Measurements from ENCODE around the gene ABCB9. TPM values are rescaled to one million over a fixed set of nuclear protein-coding genes. Genes with fewer than 3 reads are reported as not detected.

The ABCB9 gene
- total and polyA plus RNA-seq, 2 of the 8 experiments (the other 6 are each of a cell fraction or from before 2014, with no cell fraction given) = 3.8 to 8.0 TPM

DNA sequence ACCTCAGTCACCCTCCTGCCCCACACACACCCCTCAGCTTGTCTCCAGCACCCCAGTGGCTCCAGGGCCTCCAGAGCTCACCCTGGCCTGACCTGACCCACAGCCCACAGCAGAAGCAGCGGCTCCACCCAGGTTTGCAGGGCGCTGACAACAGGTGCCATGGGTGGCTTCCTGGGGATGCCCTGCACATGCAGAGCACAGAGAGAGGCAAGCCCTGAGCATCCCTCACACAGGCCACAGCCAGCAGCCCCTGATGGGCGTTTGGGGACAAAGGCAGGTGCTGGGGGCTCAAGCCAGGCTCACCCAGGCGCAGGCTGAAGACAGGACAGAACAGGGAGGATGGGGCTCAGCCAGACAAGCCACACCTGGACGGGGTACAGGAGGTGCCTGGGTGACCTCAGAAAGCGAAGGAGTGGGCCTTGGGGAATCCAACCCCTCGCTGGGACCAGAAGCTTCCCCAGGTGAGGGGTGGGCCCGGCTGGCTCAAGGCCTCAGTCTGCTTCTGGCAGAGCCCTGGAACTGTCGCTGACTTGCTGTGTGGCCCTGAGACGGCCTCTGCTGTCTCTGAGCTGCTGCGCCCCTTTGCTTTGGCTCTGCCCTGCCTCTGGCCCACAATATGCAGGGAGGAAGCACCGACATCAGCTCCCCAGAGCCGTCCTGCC, 24.8 kb upstream of the ABCB9 start:
- WGBS, 2 experiments (ENCODE audit: extremely low coverage in 1 of 2, insufficient coverage in 1 of 2, insufficient read length in 1 of 2, insufficient replicate concordance in 2 of 2, low coverage in 1 of 2, low lambda C conversion rate in 2 of 2, missing lambda C conversion rate in 1 of 2) = 89% methylated on average over 13 of the region's 13 CpGs; no CpG with 5 or more reads in 1 of the 2 experiments
- Histone ChIP-seq H3K14ac (ENCODE audit: insufficient read length) (no peak overlapping the region), H4K91ac (replicated peaks; ENCODE audit: insufficient read length, low read length) (no peak overlapping the region), H2BK12ac (ENCODE audit: low read depth, low read length) (no peak overlapping the region), H3K79me1 (ENCODE audit: low read depth, low read length) (no peaks in the 10 kb centered on the region), H3K27me3 (replicated peaks in 1 of 4; ENCODE audit: control insufficient read depth in 3 of 4, extremely low read depth in 1 of 4, insufficient read depth in 3 of 4, low read length in 3 of 4) (no peaks in the 10 kb centered on the region), H3K79me2 (ENCODE audit: control insufficient read depth in 1 of 2, insufficient read depth in 2 of 2, low read length in 2 of 2) (no peaks in the 10 kb centered on the region), H3K56ac (replicated peaks; ENCODE audit: insufficient read length, low read depth, low read length) (no peak overlapping the region), H3K18ac (ENCODE audit: extremely low read depth, low read length) (no peak overlapping the region), H3K23ac (ENCODE audit: insufficient read length) (no peak overlapping the region), H2AK5ac (ENCODE audit: low read depth, low read length) (no peak overlapping the region), H3K4me1 (replicated peaks in 1 of 4; ENCODE audit: control insufficient read depth in 3 of 4, insufficient read depth in 4 of 4, low read length in 3 of 4) (no peaks in the 10 kb centered on the region; a peak in 2 of 7 replicates), H2BK120ac (replicated peaks; ENCODE audit: low read depth, low read length) (no peak overlapping the region), H3K23me2 (ENCODE audit: low read depth, low read length) (no peaks in the 10 kb centered on the region), H4K20me1 (replicated peaks in 1 of 2; ENCODE audit: control insufficient read depth in 1 of 2, insufficient read depth in 2 of 2, low read length in 2 of 2) (no peaks in the 10 kb centered on the region), H3K4ac (replicated peaks; ENCODE audit: insufficient read length, low read depth, low read length) (no peak overlapping the region), H3K36me3 (ENCODE audit: control insufficient read depth in 2 of 4, insufficient read depth in 4 of 4, low read length in 3 of 4) (no peaks in the 10 kb centered on the region), H3K4me2 (ENCODE audit: insufficient read depth in 1 of 2, low read depth in 2 of 2, low read length in 2 of 2) (no peak overlapping the region), H2BK15ac (ENCODE audit: low read length) (no peak overlapping the region), H4K5ac (ENCODE audit: insufficient read length, low read depth, low read length) (no peak overlapping the region), H3K27ac (ENCODE audit: low read depth, low read length) (no peak overlapping the region), H3K4me3 (ENCODE audit: extremely low read depth in 1 of 4, insufficient read depth in 2 of 4, low read depth in 3 of 4, low read length in 4 of 4) (no peak overlapping the region), H2AFZ (ENCODE audit: low read length) (no peak overlapping the region), H4K8ac (ENCODE audit: extremely low read depth, insufficient read depth, low read length) (peak overlapping the region; percentile 57; the same call in 1 of the 2 replicates), H3K9ac (replicated peaks in 1 of 4; ENCODE audit: extremely low read depth in 1 of 4, low read depth in 3 of 4, low read length in 3 of 4) (no peak overlapping the region), H3K9me3 (ENCODE audit: insufficient read depth in 2 of 2, low read depth in 1 of 2, low read length in 1 of 2) (no peaks in the 10 kb centered on the region), H2BK20ac (ENCODE audit: low read length) (no peak overlapping the region), H2BK5ac (ENCODE audit: low read depth, low read length) (no peak overlapping the region)
- ChIA-PET CTCF (ENCODE audit: partially characterized antibody) (interaction anchor here (1.2 to 2.5 kb wide), 9 partner anchors 10 to 247 kb away, joined by 3 to 10 read pairs (median 4); partner anchors contain the start of gene MTRFR), POLR2A (ENCODE audit: partially characterized antibody) (interaction anchor here (1.2 to 2.1 kb wide), 2 partner anchors 9 to 242 kb away, joined by 3 to 7 read pairs; partner anchors contain the start of genes MPHOSPH9 and MTRFR)
- DNase-seq (ENCODE audit: low read depth in 1 of 2, low spot score in 2 of 2) = no peak
- FAIRE-seq = no peak
- TF ChIP-seq USF2 (IDR thresholded peaks at IDR 0.05; ENCODE audit: low read length) = no peak
- TF ChIP-seq CEBPB (IDR thresholded peaks at IDR 0.05; ENCODE audit: low read depth, low read length) = no peak
- no peak for TF ChIP-seq PHF8 (conservative IDR thresholded peaks at IDR 0.05; ENCODE audit: low read depth, low read length)
- TF ChIP-seq BCL11A (IDR thresholded peaks at IDR 0.05; ENCODE audit: low read depth in 2 of 2, low read length in 2 of 2) = no peak
- no peak for TF ChIP-seq CBX5 (IDR thresholded peaks at IDR 0.05; ENCODE audit: low read depth, low read length)
- TF ChIP-seq RFX5 (IDR thresholded peaks at IDR 0.05; ENCODE audit: borderline replicate concordance, low read depth, low read length) = no peak
- no peak for TF ChIP-seq BRCA1 (IDR thresholded peaks at IDR 0.05; ENCODE audit: low read depth, low read length)
- TF ChIP-seq ZNF274 (IDR thresholded peaks at IDR 0.05; ENCODE audit: borderline replicate concordance, extremely low read depth, low read length) = no peak
- TF ChIP-seq GABPA (IDR thresholded peaks at IDR 0.05; ENCODE audit: borderline replicate concordance, insufficient read depth, low read length) = no peak
- TF ChIP-seq SIN3A (conservative IDR thresholded peaks at IDR 0.05 in 1 of 2, IDR thresholded peaks at IDR 0.05 in 1 of 2; ENCODE audit: low read depth in 1 of 2, low read length in 2 of 2) = no peak
- no peak for TF ChIP-seq ATF3 (IDR thresholded peaks at IDR 0.05; ENCODE audit: insufficient read depth, low read depth, low read length)

Measured in H1 (cell line).